Measurements from ENCODE around the gene CFLAR.
"Not testable (repeated sequence)": the region's sequence is repeated elsewhere in the genome, so short reads cannot be mapped to it uniquely, and the experiment has no call there.

The CFLAR gene

DNA sequence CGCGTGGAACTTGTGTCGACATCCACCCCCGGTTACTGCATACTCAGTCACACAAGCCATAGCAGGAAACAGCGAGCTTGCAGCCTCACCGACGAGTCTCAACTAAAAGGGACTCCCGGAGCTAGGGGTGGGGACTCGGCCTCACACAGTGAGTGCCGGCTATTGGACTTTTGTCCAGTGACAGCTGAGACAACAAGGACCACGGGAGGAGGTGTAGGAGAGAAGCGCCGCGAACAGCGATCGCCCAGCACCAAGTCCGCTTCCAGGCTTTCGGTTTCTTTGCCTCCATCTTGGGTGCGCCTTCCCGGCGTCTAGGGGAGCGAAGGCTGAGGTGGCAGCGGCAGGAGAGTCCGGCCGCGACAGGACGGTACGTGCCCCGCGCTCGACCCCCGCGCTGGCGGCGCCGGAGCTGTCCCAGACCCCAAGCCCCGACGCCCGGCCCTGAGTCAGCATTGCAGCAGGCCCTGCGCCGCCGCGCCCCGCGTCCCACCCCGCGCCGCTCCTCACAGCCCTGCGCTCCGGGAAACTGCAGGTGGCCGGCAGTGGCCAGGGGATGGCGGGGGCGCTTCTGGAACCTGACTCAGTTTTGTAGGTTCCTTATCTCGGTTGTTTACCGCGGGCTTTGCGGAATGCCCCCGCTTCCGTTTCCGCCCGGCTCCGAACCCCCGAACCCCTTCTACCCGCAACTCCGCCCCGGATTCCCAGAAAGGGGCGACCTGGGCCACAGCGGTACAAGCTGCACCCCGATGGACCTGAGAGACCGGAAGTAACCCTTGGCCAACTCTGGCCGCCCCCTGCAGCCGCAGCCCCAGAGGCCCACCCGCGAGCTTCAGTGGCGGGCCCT, at the start of gene CFLAR:
Gene CFLAR (plus strand): TSS at position 50 of the 844 bp plus-strand sequence. CDS start 13,702 bp downstream, outside the sequence.
- peak; percentile 51 for DNase-seq (ENCODE audit: low read depth, low spot score)

GRCh38 chr2:201070948-201071478, 45.0 kb upstream of the CFLAR start:
- DNase-seq (ENCODE audit: low read depth, low spot score) = no peak

- peak; percentile 87 for DNase-seq (ENCODE audit: low read depth, low spot score)
Measured at GRCh38 chr2:201071479-201072200, 44.3 kb upstream of the CFLAR start, which contains the start of the genes HYCC2 and NDUFB3. TSS of gene HYCC2 (minus strand) at chr2:201071671. CDS start at chr2:201024009, 47,662 bp downstream. TSS of gene NDUFB3 (plus strand) at chr2:201072001. CDS start at chr2:201078883, 6,882 bp downstream.

DNA sequence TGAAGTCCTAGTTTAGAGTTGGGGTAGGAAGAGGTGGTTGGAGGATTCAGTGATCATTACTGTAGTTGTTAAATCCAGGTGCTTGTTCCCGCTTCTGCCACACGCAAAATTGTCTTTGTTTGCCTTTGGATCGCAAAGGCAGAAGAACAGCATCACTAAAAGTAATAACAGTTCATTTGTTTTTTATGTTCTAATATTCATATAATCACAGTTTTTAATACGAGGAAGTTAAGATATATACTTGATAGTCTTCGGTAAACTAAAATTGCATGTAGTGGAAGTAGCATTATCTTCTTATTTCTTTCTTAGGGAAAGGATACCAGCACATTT, 43.8 kb upstream of the CFLAR start:
- DNase-seq (ENCODE audit: low read depth, low spot score) = no peak

DNA sequence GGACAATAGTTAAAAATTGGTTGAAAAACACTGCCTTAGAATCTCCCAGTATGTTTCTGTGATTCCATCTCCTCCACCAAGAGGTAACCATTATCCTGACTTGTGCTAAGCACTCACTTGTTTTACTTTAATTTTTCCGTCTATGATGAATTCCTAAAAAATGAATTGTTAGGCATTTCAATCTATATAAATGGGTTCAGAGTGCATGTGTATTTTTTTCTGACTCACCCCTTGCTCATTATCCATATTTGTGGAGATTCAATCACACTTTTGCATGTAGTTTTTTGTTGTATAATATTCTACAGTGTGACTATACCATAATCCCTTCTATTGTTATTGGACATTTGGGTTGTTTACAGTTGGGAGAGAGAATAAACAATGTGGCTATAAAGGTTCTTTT, 42.9 kb upstream of the CFLAR start:
- DNase-seq (ENCODE audit: low read depth, low spot score) = no peak

DNA sequence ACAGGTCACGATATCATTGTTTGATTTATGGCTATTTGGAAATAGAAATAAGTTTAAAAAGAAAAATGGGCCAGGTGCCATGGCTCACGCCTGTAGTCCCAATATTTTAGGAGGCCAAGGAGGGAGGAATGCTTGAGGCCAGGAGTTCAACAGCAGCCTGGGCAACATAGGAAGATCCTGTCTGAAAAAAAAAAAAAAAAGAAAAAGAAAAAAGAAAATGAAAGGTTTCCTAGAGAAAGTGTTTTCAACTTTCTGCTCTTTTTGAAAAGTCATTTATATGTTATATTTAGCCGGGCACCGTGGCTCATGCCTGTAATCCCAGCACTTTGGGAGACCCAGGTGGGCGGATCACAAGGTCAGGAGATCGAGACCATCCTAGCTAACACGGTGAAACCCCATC, 41.0 kb upstream of the CFLAR start:
- DNase-seq (ENCODE audit: low read depth, low spot score) = no peak

DNA sequence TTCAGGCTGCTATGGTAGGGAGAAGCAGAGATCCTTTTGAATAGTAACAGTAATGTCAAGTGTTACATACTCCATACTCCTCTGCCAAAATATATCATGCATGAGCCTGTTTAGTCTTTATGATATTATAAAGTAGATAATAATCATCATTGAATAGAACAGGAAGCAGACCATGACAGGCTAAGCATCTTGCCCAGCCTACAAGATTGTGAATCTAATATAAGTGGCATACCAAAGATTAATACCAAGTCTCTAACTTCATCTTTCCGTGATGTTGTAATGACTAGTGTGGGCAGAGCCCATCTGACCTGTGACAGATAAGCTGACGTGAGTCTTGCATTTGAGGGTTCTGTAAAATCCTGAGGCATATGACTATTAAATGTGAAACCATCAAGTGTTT, 31.1 kb upstream of the CFLAR start:
- DNase-seq (ENCODE audit: low read depth, low spot score) = no peak

DNA sequence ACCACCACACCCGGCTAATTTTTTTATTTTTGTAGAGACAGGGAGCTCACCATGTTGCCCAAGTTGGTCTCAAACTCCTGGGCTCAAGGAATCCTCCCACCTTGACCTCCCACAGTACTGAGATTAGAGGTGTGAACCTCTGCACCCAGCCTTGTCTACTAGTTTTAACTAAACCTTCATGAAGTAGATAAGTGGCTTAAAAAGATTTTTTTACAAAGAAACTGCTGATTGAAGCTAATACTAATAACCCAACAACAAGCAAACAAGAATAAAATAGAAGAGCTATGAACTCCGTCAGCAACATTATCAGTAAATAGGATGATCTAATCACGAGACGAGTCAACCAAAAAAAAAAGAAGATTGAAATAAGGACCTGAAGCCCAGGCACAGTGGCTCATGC, 25.4 kb upstream of the CFLAR start:
- DNase-seq (ENCODE audit: low read depth, low spot score) = no peak

DNA sequence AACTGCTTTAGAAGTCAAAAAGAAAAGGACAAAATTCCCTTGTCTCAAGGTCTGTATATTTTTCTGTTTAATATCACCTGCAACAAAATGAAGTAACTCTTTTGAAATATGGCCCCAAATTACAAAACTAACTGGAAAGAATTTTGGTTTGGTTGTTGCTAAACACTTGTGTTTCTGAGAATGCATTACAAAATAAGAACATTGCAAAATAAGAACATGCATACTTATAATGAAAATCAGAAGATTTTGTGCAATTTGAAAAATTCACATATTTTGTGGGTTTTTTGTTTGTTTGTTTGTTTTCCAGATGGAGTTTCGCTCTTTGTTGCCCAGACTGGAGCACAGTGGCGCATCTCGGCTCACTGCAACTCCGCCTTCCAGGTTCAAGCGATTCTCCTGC, 22.4 kb upstream of the CFLAR start:
- DNase-seq (ENCODE audit: low read depth, low spot score) = no peak

DNA sequence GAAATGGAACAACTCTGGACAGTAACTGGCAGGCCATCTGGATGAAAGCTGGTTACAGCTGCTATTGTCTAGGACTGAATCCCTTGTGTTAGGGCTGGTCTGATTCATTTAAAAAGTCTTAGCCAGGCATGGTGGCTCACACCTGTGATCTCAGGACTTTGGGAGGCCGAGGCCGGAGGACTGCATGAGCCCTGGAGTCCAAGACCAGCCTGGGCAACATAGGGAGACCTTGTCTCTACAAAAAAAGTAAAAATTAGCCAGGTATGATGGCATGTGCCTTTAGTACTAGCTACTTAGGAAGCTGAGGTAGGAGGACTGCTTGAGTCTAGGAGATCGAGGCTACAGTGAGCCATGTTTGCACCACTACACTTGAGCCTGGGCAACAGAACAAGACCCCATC, 15.5 kb upstream of the CFLAR start:
- no peak for DNase-seq (ENCODE audit: low read depth, low spot score)

DNA sequence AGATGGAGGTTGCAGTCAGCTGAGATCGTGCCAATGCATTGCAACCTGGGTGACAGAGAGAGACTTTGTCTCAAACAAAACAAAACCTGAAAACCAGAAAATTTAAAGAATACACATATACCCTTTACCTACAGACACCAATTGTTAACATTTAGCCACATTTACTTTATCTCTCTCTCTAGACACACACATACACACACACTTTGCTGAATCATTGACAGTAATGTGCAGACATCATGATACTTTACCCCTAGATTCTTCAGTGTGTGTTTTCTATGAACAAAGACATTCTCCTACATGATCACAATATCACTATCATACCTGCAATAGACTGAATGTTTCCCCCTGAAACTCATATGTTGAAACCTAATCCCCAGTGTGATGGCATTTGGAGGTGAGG, 10.2 kb upstream of the CFLAR start:
- DNase-seq (ENCODE audit: low read depth, low spot score) = no peak

GRCh38 chr2:201107624-201108023, 8.3 kb upstream of the CFLAR start:
- DNase-seq (ENCODE audit: low read depth, low spot score) = no peak

- DNase-seq (ENCODE audit: low read depth, low spot score) = no peak
Measured at GRCh38 chr2:201108341-201108740, 7.6 kb upstream of the CFLAR start.

GRCh38 chr2:201109186-201109585, 6.8 kb upstream of the CFLAR start:
- DNase-seq (ENCODE audit: low read depth, low spot score) = no peak

- no peak for DNase-seq (ENCODE audit: low read depth, low spot score)
Measured at GRCh38 chr2:201110615-201111014, 5.3 kb upstream of the CFLAR start.

GRCh38 chr2:201111096-201111495, 4.9 kb upstream of the CFLAR start:
- no peak for DNase-seq (ENCODE audit: low read depth, low spot score)

DNA sequence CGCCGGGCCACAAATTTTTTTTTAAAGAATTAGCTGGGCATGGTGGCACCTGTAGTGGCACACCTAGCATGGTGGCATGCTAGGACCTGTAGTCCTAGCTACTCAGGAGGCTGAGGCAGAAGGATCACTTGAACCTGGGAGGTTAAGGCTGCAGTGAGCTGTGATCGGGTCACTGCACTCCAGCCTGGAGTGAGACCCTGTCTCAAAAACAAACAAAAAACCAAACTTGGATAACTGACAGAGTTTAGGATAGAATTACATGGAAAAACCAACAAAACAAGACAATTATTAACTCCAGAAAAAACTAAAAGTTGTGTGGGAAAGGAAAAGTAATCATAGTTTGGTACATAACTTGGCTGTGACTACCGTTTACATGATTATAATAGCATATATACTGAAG, 1.6 kb upstream of the CFLAR start:
- DNase-seq (ENCODE audit: low read depth, low spot score) = no peak

DNA sequence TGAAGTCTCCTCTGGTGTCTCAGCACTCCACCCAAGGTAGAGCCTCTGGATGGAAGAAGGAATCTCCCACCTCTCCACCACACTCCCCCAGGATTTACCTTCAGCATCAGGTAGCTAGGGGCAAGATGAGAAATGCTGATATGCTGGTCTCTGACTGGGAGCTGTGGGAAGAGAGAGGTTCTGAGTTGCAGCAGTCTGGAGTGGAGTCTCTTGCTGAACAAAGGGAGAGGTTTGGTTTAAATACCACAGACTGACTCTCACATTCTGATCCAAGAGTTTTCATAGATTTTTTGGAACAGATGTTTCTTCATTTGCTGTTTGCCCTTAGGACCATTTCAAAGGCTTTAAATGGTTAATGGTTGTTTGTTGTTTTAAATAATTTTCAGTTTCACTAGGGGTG, 1.1 kb upstream of the CFLAR start:
- no peak for DNase-seq (ENCODE audit: low read depth, low spot score)

GRCh38 chr2:201116959-201117734, 1.2 kb downstream of the CFLAR start:
- peak; percentile 48 for DNase-seq (ENCODE audit: low read depth, low spot score)

DNA sequence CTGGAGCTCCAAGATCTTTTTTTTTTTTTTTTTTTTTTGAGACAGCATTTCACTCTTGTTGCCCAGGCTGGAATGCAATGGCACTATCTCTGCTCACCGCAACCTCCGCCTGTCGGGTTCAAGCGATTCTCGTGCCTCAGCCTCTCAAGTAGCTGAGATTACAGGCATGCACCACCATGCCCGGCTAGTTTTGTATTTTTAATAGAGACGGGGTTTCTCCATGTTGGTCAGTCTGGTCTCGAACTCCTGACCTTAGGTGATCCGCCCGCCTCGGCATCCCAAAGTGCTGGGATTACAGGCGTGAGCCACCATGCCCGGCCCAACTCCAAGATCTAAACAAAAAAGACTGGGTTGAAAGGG, 1.8 kb downstream of the CFLAR start:
- not testable (repeated sequence) for DNase-seq (ENCODE audit: low read depth, low spot score)

DNA sequence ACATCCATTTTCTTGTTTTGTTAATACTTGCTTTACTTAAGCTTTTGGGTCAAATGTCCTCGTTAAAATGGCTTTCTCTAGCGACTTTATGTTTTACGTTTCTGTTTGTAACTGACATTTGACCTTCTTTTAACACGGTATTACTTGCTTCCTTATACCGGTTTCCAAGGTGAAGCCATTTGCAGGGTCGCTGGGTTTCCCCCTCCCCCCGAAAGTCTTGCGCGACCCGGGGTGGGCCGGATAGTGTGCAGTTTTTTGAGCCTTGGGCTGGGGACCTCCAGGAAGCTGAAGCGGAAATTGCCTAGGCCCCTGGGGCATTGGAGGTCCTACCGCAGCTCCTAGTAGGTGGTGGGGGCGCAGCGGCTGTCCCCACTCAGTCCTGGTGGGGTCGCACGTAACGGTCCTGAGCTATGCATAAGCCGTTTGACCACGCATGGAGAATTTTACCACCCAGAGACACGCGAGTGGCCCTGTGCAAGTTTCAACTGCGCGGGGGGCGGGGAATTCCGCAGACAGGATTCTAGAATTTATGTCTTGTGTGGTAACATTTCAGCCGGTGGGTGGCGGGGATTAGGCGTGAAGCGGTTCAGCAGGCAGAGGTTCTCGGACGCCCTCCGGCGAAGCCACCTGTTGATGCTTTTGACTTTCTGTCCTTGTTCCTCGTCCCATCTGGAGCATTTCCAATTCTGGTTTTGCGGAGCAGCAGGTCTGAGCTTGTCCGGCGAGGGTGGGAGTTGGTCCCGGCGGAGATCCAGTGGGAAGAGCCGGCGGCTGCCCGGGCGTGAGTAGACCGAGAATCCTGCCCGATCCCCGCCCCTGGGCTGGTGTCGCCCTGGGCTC, 2.4 kb downstream of the CFLAR start:
- DNase-seq (ENCODE audit: low read depth, low spot score) = no peak

Data from brain pericyte (primary cell).